UCSD-AML1 (cell line): ENCODE data around the gene KYNU.

Source experiments
- DNase-seq: peaks from one replicate; lab custom pipeline; 2025; ENCODE audit not compliant: unreplicated experiment; lab: John Stamatoyannopoulos, UW

Gene KYNU

GRCh38 chr2:142952793-142953494, 75.5 kb downstream of the KYNU start:
- DNase-seq: no peak

GRCh38 chr2:142954493-142954892, 77.0 kb downstream of the KYNU start:
- DNase-seq: no peak

GRCh38 chr2:142957144-142957543, 79.7 kb downstream of the KYNU start:
- no peak for DNase-seq

GRCh38 chr2:142961202-142961601, 83.7 kb downstream of the KYNU start:
- no peak for DNase-seq

- DNase-seq: no peak
Observed at GRCh38 chr2:142965443-142965842, 88.0 kb downstream of the KYNU start.

GRCh38 chr2:142966284-142966683, 88.8 kb downstream of the KYNU start:
- DNase-seq: no peak

- DNase-seq: no peak
Observed at GRCh38 chr2:142967060-142967459, 89.6 kb downstream of the KYNU start.

- no peak for DNase-seq
Observed at GRCh38 chr2:142973160-142973821, 95.8 kb downstream of the KYNU start.

GRCh38 chr2:142973822-142974207, 96.4 kb downstream of the KYNU start:
- DNase-seq: no peak

- no peak for DNase-seq
Observed at GRCh38 chr2:142974288-142975024, 97.0 kb downstream of the KYNU start.

GRCh38 chr2:142975239-142975638, 97.8 kb downstream of the KYNU start:
- no peak for DNase-seq

GRCh38 chr2:142980246-142981068, 103.0 kb downstream of the KYNU start:
- no peak for DNase-seq

GRCh38 chr2:142981069-142981378, 103.6 kb downstream of the KYNU start:
- DNase-seq: no peak

GRCh38 chr2:142981756-142982155, 104.3 kb downstream of the KYNU start:
- no peak for DNase-seq

- DNase-seq: no peak
Observed at GRCh38 chr2:142983174-142983573, 105.7 kb downstream of the KYNU start.

GRCh38 chr2:142984657-142985056, 107.2 kb downstream of the KYNU start:
- no peak for DNase-seq

GRCh38 chr2:142987044-142987443, 109.6 kb downstream of the KYNU start:
- no peak for DNase-seq

- DNase-seq: no peak
Observed at GRCh38 chr2:142989273-142990204, 112.1 kb downstream of the KYNU start.

GRCh38 chr2:142991295-142991694, 113.8 kb downstream of the KYNU start:
- DNase-seq: no peak

- no peak for DNase-seq
Observed at GRCh38 chr2:142992840-142993239, 115.4 kb downstream of the KYNU start.
